ENCODE measurements around the gene SUV39H1.

Gene SUV39H1

DNA sequence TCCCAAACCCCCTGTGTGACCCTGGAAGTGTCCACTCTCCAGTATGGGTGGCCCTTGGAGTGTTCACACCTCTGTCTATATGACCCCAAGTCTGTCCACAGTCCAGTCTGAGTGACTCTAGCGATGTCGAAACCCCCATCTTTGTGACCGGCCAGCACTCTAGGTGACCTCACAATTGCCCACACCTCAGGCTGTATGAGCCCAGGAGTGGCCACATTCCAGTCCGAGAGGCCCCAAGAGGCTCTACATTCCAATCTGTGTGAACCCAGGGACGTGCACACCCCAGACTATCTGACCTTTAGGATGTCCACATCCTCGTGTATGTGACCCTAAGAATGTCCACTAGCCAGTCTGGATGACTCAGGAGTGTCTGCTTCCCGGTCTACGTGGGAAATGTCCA is 57.7 kb downstream of the SUV39H1 start:
- in situ Hi-C loops (cut with MboI; ENCODE audit: low sequenced_read_pairs) = no loop called here
